ENCODE measurements around the gene ADAM10. TPM values are rescaled to one million over a fixed set of nuclear protein-coding genes. Genes with fewer than 3 reads are reported as not detected.

The ADAM10 gene
- polyA plus RNA-seq, 3 donors: 66.0 to 269 (median 149) TPM

- peaks cover 7 to 10% of the 10 kb centered on the region in 2 donors for H3K36me3 Mint-ChIP-seq
- peak overlapping the region; percentile 93 for H3K9ac ChIP-seq (ENCODE audit: insufficient read depth, low read length, poor library complexity, severe bottlenecking)
- H3K9me3 Mint-ChIP-seq: peaks cover 0 to 5% (median 0%) of the 10 kb centered on the region in 7 donors
- peaks cover 0 to 3% (median 0%) of the 10 kb centered on the region in 3 donors for H3K27me3 Mint-ChIP-seq (ENCODE audit: low read depth in 3 of 3)
- peak overlapping the region; percentile 83 for H2AFZ ChIP-seq (ENCODE audit: insufficient read depth, low read depth, low read length, poor library complexity, severe bottlenecking)
- H3K27me3 ChIP-seq (ENCODE audit: control insufficient read depth in 2 of 2, insufficient read depth in 2 of 2, low read length in 2 of 2): no peaks in the 10 kb centered on the region
- peak overlapping the region; percentile 83 to 96 for H3K27ac ChIP-seq (ENCODE audit: low read depth in 1 of 2, low read length in 2 of 2)
- peaks cover 39% of the 10 kb centered on the region for H3K4me1 Mint-ChIP-seq
- H3K79me2 ChIP-seq (ENCODE audit: insufficient read depth, low read length): peaks cover 56% of the 10 kb centered on the region
- H3K4me3 Mint-ChIP-seq: peak overlapping the region; percentile 97 to 98
- H3K36me3 ChIP-seq (replicated peaks in 1 of 2; ENCODE audit: control insufficient read depth in 1 of 2, insufficient read depth in 2 of 2, low read length in 2 of 2): no peaks in the 10 kb centered on the region
- DNase-seq: peak in 1 of 3 donors; percentile 40
- no peaks in the 10 kb centered on the region for H3K9me3 ChIP-seq (replicated peaks in 1 of 2; ENCODE audit: control insufficient read depth in 1 of 2, insufficient read depth in 1 of 2, low read length in 2 of 2)
- peak overlapping the region; percentile 80 for H3K4me2 ChIP-seq (replicated peaks; ENCODE audit: extremely low read depth, low read length, poor library complexity, severe bottlenecking)
- H3K27ac Mint-ChIP-seq: peak overlapping the region; percentile 95 to 98 (median 98)
- H3K4me3 ChIP-seq (replicated peaks in 1 of 3; ENCODE audit: low read depth in 2 of 3, low read length in 3 of 3): peak overlapping the region; percentile 61 to 82 (median 82)
- TF ChIP-seq, protein P1, sequence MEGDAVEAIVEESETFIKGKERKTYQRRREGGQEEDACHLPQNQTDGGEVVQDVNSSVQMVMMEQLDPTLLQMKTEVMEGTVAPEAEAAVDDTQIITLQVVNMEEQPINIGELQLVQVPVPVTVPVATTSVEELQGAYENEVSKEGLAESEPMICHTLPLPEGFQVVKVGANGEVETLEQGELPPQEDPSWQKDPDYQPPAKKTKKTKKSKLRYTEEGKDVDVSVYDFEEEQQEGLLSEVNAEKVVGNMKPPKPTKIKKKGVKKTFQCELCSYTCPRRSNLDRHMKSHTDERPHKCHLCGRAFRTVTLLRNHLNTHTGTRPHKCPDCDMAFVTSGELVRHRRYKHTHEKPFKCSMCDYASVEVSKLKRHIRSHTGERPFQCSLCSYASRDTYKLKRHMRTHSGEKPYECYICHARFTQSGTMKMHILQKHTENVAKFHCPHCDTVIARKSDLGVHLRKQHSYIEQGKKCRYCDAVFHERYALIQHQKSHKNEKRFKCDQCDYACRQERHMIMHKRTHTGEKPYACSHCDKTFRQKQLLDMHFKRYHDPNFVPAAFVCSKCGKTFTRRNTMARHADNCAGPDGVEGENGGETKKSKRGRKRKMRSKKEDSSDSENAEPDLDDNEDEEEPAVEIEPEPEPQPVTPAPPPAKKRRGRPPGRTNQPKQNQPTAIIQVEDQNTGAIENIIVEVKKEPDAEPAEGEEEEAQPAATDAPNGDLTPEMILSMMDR (IDR thresholded peaks at IDR 0.05): no peak
- peaks cover 49% of the 10 kb centered on the region for H4K20me1 ChIP-seq (ENCODE audit: insufficient read depth, low read length)
- peaks cover 29 to 38% of the 10 kb centered on the region in 2 donors for H3K4me1 ChIP-seq (ENCODE audit: control insufficient read depth in 1 of 2, insufficient read depth in 2 of 2, low read length in 2 of 2)
- intact Hi-C loops (cut with micrococcal nuclease): loop anchor here (1.0 to 10.0 kb wide), 3 partner anchors 9 to 224 kb away; no protein-coding TSS in a partner anchor
- WGBS (ENCODE audit: insufficient coverage): under 1% methylated on average over 81 of the region's 81 CpGs
Observed at GRCh38 chr15:58748852-58749531, 515 bp downstream of the ADAM10 start.

DNA sequence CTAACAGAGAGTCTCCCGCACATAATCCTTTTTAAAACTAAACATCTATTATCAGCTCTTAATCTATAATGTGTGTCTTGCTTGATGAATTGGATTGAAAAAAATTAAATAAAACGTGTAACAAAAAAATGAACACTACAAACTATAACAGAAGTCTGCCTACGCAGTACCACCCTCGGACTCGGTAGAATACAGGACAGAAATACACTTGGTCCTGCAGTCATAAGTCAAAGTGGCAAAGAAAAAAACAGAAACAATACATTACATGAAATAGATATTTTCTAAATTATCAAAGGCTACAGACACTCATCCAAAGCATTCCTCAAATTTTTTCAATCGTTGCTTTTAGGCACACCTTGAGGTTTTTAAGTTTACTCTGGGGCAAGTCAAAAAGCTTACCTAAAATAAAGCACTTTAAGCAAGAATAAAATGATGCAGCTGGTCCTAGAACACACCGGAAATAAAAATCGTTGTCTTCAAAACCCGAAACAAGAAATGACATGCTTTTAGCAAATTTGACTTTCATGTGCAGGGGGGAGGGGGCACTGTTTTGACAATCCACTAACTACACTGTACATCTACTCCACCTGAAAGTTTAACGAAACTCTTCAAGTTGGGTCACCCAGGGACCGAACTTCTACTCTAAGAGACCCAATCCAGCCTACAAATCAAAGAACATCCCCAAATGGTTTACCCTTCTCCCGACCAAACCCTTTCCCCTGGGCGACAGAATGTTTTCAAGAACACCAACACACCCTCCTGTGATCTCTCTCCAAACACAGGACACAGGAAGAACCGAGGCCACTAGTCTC is 1.3 kb downstream of the ADAM10 start:
- H3K4me2 ChIP-seq (replicated peaks; ENCODE audit: extremely low read depth, low read length, poor library complexity, severe bottlenecking): peak overlapping the region; percentile 80
- H3K27ac Mint-ChIP-seq: peak overlapping the region; percentile 94 to 98 (median 96)
- peak overlapping the region; percentile 96 to 98 for H3K4me3 Mint-ChIP-seq
- peaks cover 0 to 3% (median 0%) of the 10 kb centered on the region in 3 donors for H3K27me3 Mint-ChIP-seq (ENCODE audit: low read depth in 3 of 3)
- peaks cover 29 to 45% of the 10 kb centered on the region in 2 donors for H3K4me1 ChIP-seq (ENCODE audit: control insufficient read depth in 1 of 2, insufficient read depth in 2 of 2, low read length in 2 of 2)
- peak overlapping the region; percentile 61 to 82 (median 82) for H3K4me3 ChIP-seq (replicated peaks in 1 of 3; ENCODE audit: low read depth in 2 of 3, low read length in 3 of 3)
- peak overlapping the region; percentile 93 for H3K9ac ChIP-seq (ENCODE audit: insufficient read depth, low read length, poor library complexity, severe bottlenecking)
- intact Hi-C loops (cut with micrococcal nuclease): loop anchor here (1.0 to 10.0 kb wide), 3 partner anchors 8 to 223 kb away; no protein-coding TSS in a partner anchor
- TF ChIP-seq, protein P1 (IDR thresholded peaks at IDR 0.05): no peak
- H3K9me3 ChIP-seq (replicated peaks in 1 of 2; ENCODE audit: control insufficient read depth in 1 of 2, insufficient read depth in 1 of 2, low read length in 2 of 2): no peaks in the 10 kb centered on the region
- H2AFZ ChIP-seq (ENCODE audit: insufficient read depth, low read depth, low read length, poor library complexity, severe bottlenecking): peak overlapping the region; percentile 83
- H3K4me1 Mint-ChIP-seq: peaks cover 43% of the 10 kb centered on the region
- H3K27ac ChIP-seq (ENCODE audit: low read depth in 1 of 2, low read length in 2 of 2): peak overlapping the region; percentile 83 to 96
- peaks cover 0 to 5% (median 0%) of the 10 kb centered on the region in 7 donors for H3K9me3 Mint-ChIP-seq
- peaks cover 63% of the 10 kb centered on the region for H3K79me2 ChIP-seq (ENCODE audit: insufficient read depth, low read length)
- H3K36me3 Mint-ChIP-seq: peaks cover 7 to 10% of the 10 kb centered on the region in 2 donors
- peaks cover 56% of the 10 kb centered on the region for H4K20me1 ChIP-seq (ENCODE audit: insufficient read depth, low read length)
- WGBS (ENCODE audit: insufficient coverage): 3% methylated on average over 7 of the region's 14 CpGs
- H3K27me3 ChIP-seq (ENCODE audit: control insufficient read depth in 2 of 2, insufficient read depth in 2 of 2, low read length in 2 of 2): no peaks in the 10 kb centered on the region
- DNase-seq: no peak
- H3K36me3 ChIP-seq (replicated peaks in 1 of 2; ENCODE audit: control insufficient read depth in 1 of 2, insufficient read depth in 2 of 2, low read length in 2 of 2): no peaks in the 10 kb centered on the region
